GM18508 (cell line): ENCODE results near the gene FAM53A.
"Not testable (repeated sequence)": the region's sequence is repeated elsewhere in the genome, so short reads cannot be mapped to it uniquely, and the experiment has no call there.

ENCODE experiments used
- ATAC-seq: cut with Tn5 transposase; IDR thresholded peaks from one replicate; pipeline ENCODE4 v1.9.1; 2021; ENCODE audit warnings: moderate number of reproducible peaks; ENCODE audit not compliant: insufficient read depth, unreplicated experiment

FAM53A gene

GRCh38 chr4:1690698-1691097, 6.6 kb upstream of the FAM53A start:
- ATAC-seq, result no peak

- no peak for ATAC-seq
Observed at GRCh38 chr4:1686440-1687036, 2.4 kb upstream of the FAM53A start.

GRCh38 chr4:1685235-1686150, 1.4 kb upstream of the FAM53A start:
- ATAC-seq, result no peak

GRCh38 chr4:1684506-1685234, 557 bp upstream of the FAM53A start:
- ATAC-seq, result no peak

GRCh38 chr4:1683261-1683735, 815 bp downstream of the FAM53A start:
- no peak for ATAC-seq

- no peak for ATAC-seq
Observed at GRCh38 chr4:1682860-1683259, 1.3 kb downstream of the FAM53A start.

- ATAC-seq, result no peak
Observed at GRCh38 chr4:1678244-1678643, 5.9 kb downstream of the FAM53A start.

GRCh38 chr4:1676605-1677525, 7.2 kb downstream of the FAM53A start:
- no peak for ATAC-seq

- ATAC-seq, result no peak
Observed at GRCh38 chr4:1675802-1676137, 8.3 kb downstream of the FAM53A start.

GRCh38 chr4:1675136-1675801, 8.8 kb downstream of the FAM53A start:
- ATAC-seq, result no peak

GRCh38 chr4:1674682-1675081, 9.4 kb downstream of the FAM53A start:
- ATAC-seq, result no peak

GRCh38 chr4:1673671-1674070, 10.4 kb downstream of the FAM53A start:
- no peak for ATAC-seq

- not testable (repeated sequence) for ATAC-seq
Observed at GRCh38 chr4:1671011-1671410, 13.1 kb downstream of the FAM53A start.

- ATAC-seq, result no peak
Observed at GRCh38 chr4:1670279-1670678, 13.8 kb downstream of the FAM53A start.

- ATAC-seq, result no peak
Observed at GRCh38 chr4:1669850-1670249, 14.3 kb downstream of the FAM53A start.

GRCh38 chr4:1669270-1669669, 14.8 kb downstream of the FAM53A start:
- ATAC-seq, result no peak

- no peak for ATAC-seq
Observed at GRCh38 chr4:1668488-1668840, 15.6 kb downstream of the FAM53A start.

- ATAC-seq, result no peak
Observed at GRCh38 chr4:1667273-1667672, 16.8 kb downstream of the FAM53A start.

- ATAC-seq, result no peak
Observed at GRCh38 chr4:1666391-1666790, 17.7 kb downstream of the FAM53A start.

- no peak for ATAC-seq
Observed at GRCh38 chr4:1664141-1664540, 20.0 kb downstream of the FAM53A start.
